Body of pancreas (tissue), 4 donors: Measurements from ENCODE around the gene NOVA2.

Experiments used
- POLR2A ChIP-seq, 3 donors: fragments of 450-650 bp; IDR thresholded peaks; one replicate each; pipeline ENCODE4 v1.6.1; 2016; ENCODE audit warnings: antibody characterized with exemption in 3 of 3, mild to moderate bottlenecking in 2 of 3
- TF ChIP-seq, protein P1 (sequence below), 7 experiments: fragments of 450-650 bp in 4 of 7; fragments of 200-600 bp in 3 of 7; sonication (generic) in 3 of 7; IDR thresholded peaks; one replicate each; pipeline ENCODE4 v1.5.1; 2016 to 2019; ENCODE audit warnings: antibody characterized with exemption in 7 of 7

DNA sequence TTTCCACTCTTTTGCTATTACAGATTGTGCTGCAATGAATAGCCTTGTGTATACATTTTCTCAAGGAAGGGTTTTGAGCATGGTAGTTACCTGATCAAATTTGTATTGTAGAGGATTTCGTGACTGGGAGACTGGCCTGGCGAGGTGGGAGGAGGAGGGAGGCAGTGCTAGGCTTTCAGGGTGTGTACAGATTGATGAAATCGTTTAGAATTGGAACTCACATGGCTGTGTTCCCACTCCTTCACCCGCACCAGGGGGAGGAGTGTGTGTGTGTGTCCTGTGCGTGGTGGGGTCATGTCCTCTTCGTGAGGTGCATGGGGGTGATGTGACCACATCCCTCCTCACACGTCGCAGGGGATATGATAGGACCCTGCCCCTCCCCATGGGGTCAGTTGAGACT, 40.9 kb upstream of the NOVA2 start:
- TF ChIP-seq, protein P1, sequence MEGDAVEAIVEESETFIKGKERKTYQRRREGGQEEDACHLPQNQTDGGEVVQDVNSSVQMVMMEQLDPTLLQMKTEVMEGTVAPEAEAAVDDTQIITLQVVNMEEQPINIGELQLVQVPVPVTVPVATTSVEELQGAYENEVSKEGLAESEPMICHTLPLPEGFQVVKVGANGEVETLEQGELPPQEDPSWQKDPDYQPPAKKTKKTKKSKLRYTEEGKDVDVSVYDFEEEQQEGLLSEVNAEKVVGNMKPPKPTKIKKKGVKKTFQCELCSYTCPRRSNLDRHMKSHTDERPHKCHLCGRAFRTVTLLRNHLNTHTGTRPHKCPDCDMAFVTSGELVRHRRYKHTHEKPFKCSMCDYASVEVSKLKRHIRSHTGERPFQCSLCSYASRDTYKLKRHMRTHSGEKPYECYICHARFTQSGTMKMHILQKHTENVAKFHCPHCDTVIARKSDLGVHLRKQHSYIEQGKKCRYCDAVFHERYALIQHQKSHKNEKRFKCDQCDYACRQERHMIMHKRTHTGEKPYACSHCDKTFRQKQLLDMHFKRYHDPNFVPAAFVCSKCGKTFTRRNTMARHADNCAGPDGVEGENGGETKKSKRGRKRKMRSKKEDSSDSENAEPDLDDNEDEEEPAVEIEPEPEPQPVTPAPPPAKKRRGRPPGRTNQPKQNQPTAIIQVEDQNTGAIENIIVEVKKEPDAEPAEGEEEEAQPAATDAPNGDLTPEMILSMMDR (IDR thresholded peaks at IDR 0.05), result no peak
- TF ChIP-seq POLR2A (IDR thresholded peaks at IDR 0.05), result no peak
